H9 (cell line): ENCODE results near the gene SLC23A2. TPM values are rescaled to one million over a fixed set of nuclear protein-coding genes. Genes with fewer than 3 reads are reported as not detected.

Source experiments
- DNase-seq: peaks from one replicate; pipeline ENCODE4 v3.0.0-alpha.2; 2017
- H2AFZ ChIP-seq: one replicate; pipeline ENCODE4 v1.6.1; 2013; ENCODE audit warnings: mild to moderate bottlenecking, low read length, control low read depth, moderate library complexity
- H2AK5ac ChIP-seq: 2 replicates; pipeline ENCODE4 v1.6.1; 2013; ENCODE audit warnings: low read length, control low read depth, mixed read lengths; ENCODE audit not compliant: insufficient read length
- H2BK120ac ChIP-seq: one replicate; pipeline ENCODE4 v1.6.1; 2013; ENCODE audit warnings: low read depth, mild to moderate bottlenecking, low read length, control low read depth, inconsistent platforms; ENCODE audit not compliant: poor library complexity, severe bottlenecking
- H2BK12ac ChIP-seq: 2 replicates; pipeline ENCODE4 v1.6.1; 2013; ENCODE audit warnings: low read length, control low read depth, mixed read lengths, low read depth; ENCODE audit not compliant: insufficient read length
- H2BK15ac ChIP-seq: 2 replicates; pipeline ENCODE4 v1.6.1; 2013; ENCODE audit warnings: low read depth, low read length, control low read depth
- H2BK20ac ChIP-seq: one replicate; pipeline ENCODE4 v1.6.1; 2013; ENCODE audit warnings: low read depth, mild to moderate bottlenecking, low read length, control low read depth, inconsistent platforms; ENCODE audit not compliant: poor library complexity, severe bottlenecking
- H2BK5ac ChIP-seq: 2 replicates; pipeline ENCODE4 v1.6.1; 2013; ENCODE audit warnings: low read length, control low read depth, mixed read lengths; ENCODE audit not compliant: insufficient read length
- H3K14ac ChIP-seq: 2 replicates; pipeline ENCODE4 v1.6.1; 2013; ENCODE audit warnings: low read length, control low read depth; ENCODE audit not compliant: insufficient read depth
- H3K18ac ChIP-seq: 2 replicates; pipeline ENCODE4 v1.6.1; 2013; ENCODE audit warnings: low read depth, mild to moderate bottlenecking, mixed read lengths, low read length, control low read depth; ENCODE audit not compliant: insufficient read length
- H3K23ac ChIP-seq: 2 replicates; pipeline ENCODE4 v1.6.1; 2013; ENCODE audit warnings: low read length, control low read depth, mixed read lengths, low read depth; ENCODE audit not compliant: insufficient read length
- H3K23me2 ChIP-seq: 2 replicates; pipeline ENCODE4 v1.6.1; 2013; ENCODE audit warnings: low read depth, mild to moderate bottlenecking, mixed read lengths, low read length, control low read depth; ENCODE audit not compliant: insufficient read length, poor library complexity, severe bottlenecking
- H3K27ac ChIP-seq: 2 replicates; pipeline ENCODE4 v1.5.1; 2013; ENCODE audit warnings: low read length, control low read depth, mixed read lengths, low read depth; ENCODE audit not compliant: insufficient read length
- H3K27me3 ChIP-seq: 2 replicates; pipeline ENCODE4 v1.6.1; 2013; ENCODE audit warnings: low read length, control low read depth, inconsistent platforms; ENCODE audit not compliant: insufficient read depth
- H3K4ac ChIP-seq: 2 replicates; pipeline ENCODE4 v1.6.1; 2013; ENCODE audit warnings: low read depth, mild to moderate bottlenecking, control low read depth, inconsistent platforms, low read length, moderate library complexity
- H3K4me1 ChIP-seq: 2 replicates; pipeline ENCODE4 v1.6.1; 2013; ENCODE audit warnings: low read length, control low read depth, inconsistent platforms; ENCODE audit not compliant: insufficient read depth
- H3K4me2 ChIP-seq: 2 replicates; pipeline ENCODE4 v1.6.1; 2013; ENCODE audit warnings: low read length, control low read depth, mixed read lengths; ENCODE audit not compliant: insufficient read length, insufficient read depth
- H3K56ac ChIP-seq: 2 replicates; pipeline ENCODE4 v1.6.1; 2013; ENCODE audit warnings: low read depth, mild to moderate bottlenecking, mixed read lengths, low read length, control low read depth; ENCODE audit not compliant: insufficient read length
- H3K79me1 ChIP-seq: 2 replicates; pipeline ENCODE4 v1.6.1; 2013; ENCODE audit warnings: low read depth, mild to moderate bottlenecking, moderate library complexity, low read length, control low read depth, inconsistent platforms; ENCODE audit not compliant: insufficient read depth, poor library complexity, severe bottlenecking
- H3K79me2 ChIP-seq: 2 replicates; pipeline ENCODE4 v1.6.1; 2013; ENCODE audit warnings: low read length, control low read depth, inconsistent platforms; ENCODE audit not compliant: insufficient read depth
- H3K9ac ChIP-seq: 2 replicates; pipeline ENCODE4 v1.6.1; 2013; ENCODE audit warnings: low read length, control low read depth, mixed read lengths; ENCODE audit not compliant: insufficient read length; ENCODE audit errors: extremely low read depth
- H3K9me3 ChIP-seq: one replicate; pipeline ENCODE4 v1.6.1; 2013; ENCODE audit warnings: low read depth, low read length, inconsistent platforms; ENCODE audit not compliant: control insufficient read depth
- H3T11ph ChIP-seq: one replicate; pipeline ENCODE4 v1.6.1; 2013; ENCODE audit warnings: mild to moderate bottlenecking, low read length, control low read depth, inconsistent platforms
- H4K20me1 ChIP-seq: one replicate; pipeline ENCODE4 v1.6.1; 2013; ENCODE audit not compliant: control insufficient read depth, insufficient read length, insufficient read depth
- H4K5ac ChIP-seq: 2 replicates; pipeline ENCODE4 v1.6.1; 2013; ENCODE audit warnings: low read depth, mild to moderate bottlenecking, mixed read lengths, low read length, control low read depth; ENCODE audit not compliant: insufficient read length
- H4K8ac ChIP-seq: replicated peaks from 2 replicates; pipeline ENCODE4 v1.6.1; 2013; ENCODE audit warnings: low read length, control low read depth, mixed read lengths, low read depth; ENCODE audit not compliant: insufficient read length
- H4K91ac ChIP-seq: 2 replicates; pipeline ENCODE4 v1.6.1; 2013; ENCODE audit warnings: low read depth, mild to moderate bottlenecking, moderate library complexity, mixed read lengths, low read length, control low read depth; ENCODE audit not compliant: insufficient read length
- H3K27ac Mint-ChIP-seq, 3 experiments: 2 replicates in 2 of 3; 3 replicates in 1 of 3; pipeline ENCODE4 v1.8.0; 2020 to 2021; ENCODE audit warnings: mixed read lengths in 3 of 3, mild to moderate bottlenecking in 1 of 3, moderate library complexity in 1 of 3
- H3K27me3 Mint-ChIP-seq: 2 replicates; pipeline ENCODE4 v1.8.0; 2021; ENCODE audit warnings: low read depth, mild to moderate bottlenecking, moderate library complexity, mixed read lengths
- H3K36me3 Mint-ChIP-seq, 3 experiments: 2 replicates in 2 of 3; 3 replicates in 1 of 3; pipeline ENCODE4 v1.8.0; 2020 to 2021; ENCODE audit warnings: low read depth in 3 of 3, mixed read lengths in 3 of 3; ENCODE audit not compliant: insufficient read depth in 1 of 3
- H3K4me1 Mint-ChIP-seq, 2 experiments: 2 replicates each; pipeline ENCODE4 v1.8.0; 2020; ENCODE audit warnings: mixed read lengths in 2 of 2
- H3K4me3 Mint-ChIP-seq, 2 experiments: 2 replicates in 1 of 2; 3 replicates in 1 of 2; pipeline ENCODE4 v1.8.0; 2020 to 2021; ENCODE audit warnings: mild to moderate bottlenecking in 2 of 2, mixed read lengths in 2 of 2, moderate library complexity in 1 of 2
- H3K9me3 Mint-ChIP-seq, 2 experiments: 2 replicates in 1 of 2; 3 replicates in 1 of 2; pipeline ENCODE4 v1.8.0; 2020; ENCODE audit warnings: mild to moderate bottlenecking in 2 of 2, mixed read lengths in 2 of 2, moderate library complexity in 1 of 2
- WGBS: extraction: QIAGEN DNeasy Blood & Tissue Kit; methylation state at CpG from one replicate; pipeline ENCODE4 v1.1.7; 2013; ENCODE audit warnings: missing lambda C conversion rate, low lambda C conversion rate, mixed read lengths; ENCODE audit not compliant: insufficient read length; ENCODE audit errors: extremely low coverage; 5-methylcytosine and 5-hydroxymethylcytosine counted together
- total RNA-seq: library from RNA; stranded (reverse); gene quantifications from 2 replicates; pipeline ENCODE4 v1.2.1, GENCODE V29; 2021
- TF ChIP-seq, protein P1 (sequence below): fragments of 200-600 bp; sonication (generic); conservative IDR thresholded peaks from 3 replicates; pipeline ENCODE4 v1.8.0; 2021; ENCODE audit warnings: antibody characterized with exemption, mild to moderate bottlenecking

Gene SLC23A2
- total RNA-seq, 1 experiment from 2014 or later, result 16.5 TPM

- Mint-ChIP-seq H3K4me3 (no peak overlapping the region), H3K27ac (no peak overlapping the region)
- WGBS, result no CpG with 5 or more reads among the region's 14 CpGs
Measured at GRCh38 chr20:4855555-4855954, 145.8 kb downstream of the SLC23A2 start.

More at GRCh38 chr20:4855555-4855954, 145.8 kb downstream of the SLC23A2 start:
- no peaks in the 10 kb centered on the region for H4K20me1 ChIP-seq
- H2BK20ac ChIP-seq, result no peak overlapping the region
- peaks cover 25 to 44% (median 32%) of the 10 kb centered on the region in 3 experiments for H3K36me3 Mint-ChIP-seq
- H2AK5ac ChIP-seq, result no peak overlapping the region
- H4K91ac ChIP-seq, result no peak overlapping the region
- H3K4me2 ChIP-seq, result no peak overlapping the region
- no peaks in the 10 kb centered on the region for H3K79me2 ChIP-seq
- H3K27me3 ChIP-seq, result no peaks in the 10 kb centered on the region
- H2BK15ac ChIP-seq, result no peak overlapping the region
- H3K9ac ChIP-seq, result no peak overlapping the region
- H3K4me1 ChIP-seq, result no peaks in the 10 kb centered on the region
- H3K27me3 Mint-ChIP-seq, result no peaks in the 10 kb centered on the region; the same call in 1 of the 2 replicates
- no peak overlapping the region for H3K18ac ChIP-seq
- TF ChIP-seq, protein P1, sequence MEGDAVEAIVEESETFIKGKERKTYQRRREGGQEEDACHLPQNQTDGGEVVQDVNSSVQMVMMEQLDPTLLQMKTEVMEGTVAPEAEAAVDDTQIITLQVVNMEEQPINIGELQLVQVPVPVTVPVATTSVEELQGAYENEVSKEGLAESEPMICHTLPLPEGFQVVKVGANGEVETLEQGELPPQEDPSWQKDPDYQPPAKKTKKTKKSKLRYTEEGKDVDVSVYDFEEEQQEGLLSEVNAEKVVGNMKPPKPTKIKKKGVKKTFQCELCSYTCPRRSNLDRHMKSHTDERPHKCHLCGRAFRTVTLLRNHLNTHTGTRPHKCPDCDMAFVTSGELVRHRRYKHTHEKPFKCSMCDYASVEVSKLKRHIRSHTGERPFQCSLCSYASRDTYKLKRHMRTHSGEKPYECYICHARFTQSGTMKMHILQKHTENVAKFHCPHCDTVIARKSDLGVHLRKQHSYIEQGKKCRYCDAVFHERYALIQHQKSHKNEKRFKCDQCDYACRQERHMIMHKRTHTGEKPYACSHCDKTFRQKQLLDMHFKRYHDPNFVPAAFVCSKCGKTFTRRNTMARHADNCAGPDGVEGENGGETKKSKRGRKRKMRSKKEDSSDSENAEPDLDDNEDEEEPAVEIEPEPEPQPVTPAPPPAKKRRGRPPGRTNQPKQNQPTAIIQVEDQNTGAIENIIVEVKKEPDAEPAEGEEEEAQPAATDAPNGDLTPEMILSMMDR, result no peak
- H3K79me1 ChIP-seq, result no peaks in the 10 kb centered on the region
- H2BK120ac ChIP-seq, result no peak overlapping the region
- H3K23ac ChIP-seq, result no peak overlapping the region
- H2AFZ ChIP-seq, result no peak overlapping the region
- H3K9me3 ChIP-seq, result no peaks in the 10 kb centered on the region
- H3K56ac ChIP-seq, result no peak overlapping the region
- no peak overlapping the region for H3K4ac ChIP-seq
- no peak for DNase-seq
- no peaks in the 10 kb centered on the region for H3K4me1 Mint-ChIP-seq
- no peak overlapping the region for H4K5ac ChIP-seq
- H3T11ph ChIP-seq, result no peak overlapping the region
- no peak overlapping the region for H2BK5ac ChIP-seq
- no peaks in the 10 kb centered on the region for H3K9me3 Mint-ChIP-seq
- H4K8ac ChIP-seq, result no peak overlapping the region
- no peak overlapping the region for H3K14ac ChIP-seq
- no peaks in the 10 kb centered on the region for H3K23me2 ChIP-seq
- no peak overlapping the region for H2BK12ac ChIP-seq
- no peak overlapping the region for H3K27ac ChIP-seq
